SU-DHL-6 (cell line): ENCODE measurements around the gene SLC26A9.

ENCODE experiments used
- H2AFZ ChIP-seq: fragments of 200-600 bp; sonication (generic); 2 replicates; pipeline ENCODE4 v1.6.1; 2014; ENCODE audit warnings: low read depth, mild to moderate bottlenecking, moderate library complexity, mixed read lengths, antibody characterized with exemption, low read length; ENCODE audit not compliant: severe bottlenecking
- H3F3A ChIP-seq: fragments of 200-600 bp; shearing (Covaris generic); 2 replicates; pipeline ENCODE4 v1.6.0; 2016; ENCODE audit warnings: antibody characterized with exemption, mild to moderate bottlenecking; ENCODE audit not compliant: insufficient read depth
- H3K27ac ChIP-seq: fragments of 200-600 bp; sonication (generic); 2 replicates; pipeline ENCODE4 v1.5.1; 2016; ENCODE audit warnings: low read depth, mild to moderate bottlenecking, low read length, moderate library complexity, mixed read lengths
- H3K27me3 ChIP-seq: fragments of 200-600 bp; sonication (generic), shearing (Covaris generic); 2 replicates; pipeline ENCODE4 v1.6.0; 2014; ENCODE audit warnings: mild to moderate bottlenecking, low read length
- H3K36me3 ChIP-seq: fragments of 200-600 bp; sonication (generic); 2 replicates; pipeline ENCODE4 v1.6.1; 2014; ENCODE audit warnings: mild to moderate bottlenecking, low read length, mixed read lengths
- H3K4me2 ChIP-seq: fragments of 300-600, 200-600 bp; shearing (Covaris generic), sonication (generic); 2 replicates; pipeline ENCODE4 v1.6.0; 2014; ENCODE audit warnings: low read length, low read depth, mild to moderate bottlenecking; ENCODE audit not compliant: poor library complexity, severe bottlenecking
- H3K4me3 ChIP-seq: fragments of 200-600 bp; sonication (generic); 2 replicates; pipeline ENCODE4 v1.5.1; 2014; ENCODE audit warnings: antibody characterized with exemption, low read length, mild to moderate bottlenecking, mixed read lengths; ENCODE audit not compliant: insufficient read depth, poor library complexity, severe bottlenecking
- H3K79me2 ChIP-seq: fragments of 200-600 bp; sonication (generic); 2 replicates; pipeline ENCODE4 v1.6.1; 2014; ENCODE audit warnings: mild to moderate bottlenecking, low read length, moderate library complexity; ENCODE audit not compliant: insufficient read depth
- H3K9ac ChIP-seq: fragments of 200-600 bp; sonication (generic); 2 replicates; pipeline ENCODE4 v1.7.0; 2014; ENCODE audit warnings: mild to moderate bottlenecking, low read length
- H3K9me2 ChIP-seq: fragments of 200-600 bp; sonication (generic); replicated peaks from 2 replicates; pipeline ENCODE4 v1.6.1; 2014; ENCODE audit warnings: low read length; ENCODE audit not compliant: insufficient read depth
- H3K9me3 ChIP-seq: fragments of 200-600 bp; sonication (generic); 2 replicates; pipeline ENCODE4 v1.6.1; 2014; ENCODE audit warnings: low read length, mixed read lengths; ENCODE audit not compliant: insufficient read depth
- H4K20me1 ChIP-seq: fragments of 200-600 bp; sonication (generic); 2 replicates; pipeline ENCODE4 v1.6.1; 2014; ENCODE audit warnings: low read depth, mild to moderate bottlenecking, antibody characterized with exemption, low read length, moderate library complexity, mixed read lengths
- EZH2phosphoT487 ChIP-seq: fragments of 200-600 bp; sonication (generic), shearing (Covaris generic); conservative IDR thresholded peaks from 2 replicates; pipeline ENCODE4 v1.6.1; 2018; ENCODE audit warnings: mild to moderate bottlenecking, antibody characterized with exemption, low read length, moderate library complexity, mixed read lengths
- TF ChIP-seq, protein P1 (sequence below): fragments of 200-600 bp; sonication (generic); IDR thresholded peaks from one replicate; pipeline ENCODE4 v1.5.1; 2017; ENCODE audit warnings: antibody characterized with exemption, mild to moderate bottlenecking, low read length, moderate library complexity; ENCODE audit not compliant: insufficient read depth, poor library complexity, severe bottlenecking

SLC26A9 gene

DNA sequence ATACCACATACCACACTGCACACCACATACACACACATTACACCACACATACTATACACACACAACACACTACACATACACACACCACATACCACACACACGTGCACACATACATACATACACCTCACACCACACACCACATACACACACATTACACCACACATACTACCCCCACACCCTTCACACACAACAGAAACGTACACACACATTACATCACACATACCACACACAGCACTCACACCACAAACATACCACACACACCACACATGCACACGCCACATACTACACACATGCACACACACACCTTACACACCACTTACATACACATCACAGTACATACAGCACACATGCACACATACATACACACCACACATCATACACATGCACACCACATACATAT, 31.5 kb upstream of the SLC26A9 start:
- Histone ChIP-seq H3K79me2 (no peaks in the 10 kb centered on the region), H3K9me2 (no peaks in the 10 kb centered on the region), H4K20me1 (no peaks in the 10 kb centered on the region), H3K9ac (no peak overlapping the region), H3K27me3 (no peaks in the 10 kb centered on the region), H3K4me3 (no peak overlapping the region), H3K4me2 (no peak overlapping the region), H3K36me3 (no peaks in the 10 kb centered on the region), H3F3A (no peaks in the 10 kb centered on the region), H3K27ac (no peak overlapping the region), H2AFZ (no peak overlapping the region), H3K9me3 (no peaks in the 10 kb centered on the region)
- TF ChIP-seq EZH2phosphoT487 = no peak
- TF ChIP-seq, protein P1, sequence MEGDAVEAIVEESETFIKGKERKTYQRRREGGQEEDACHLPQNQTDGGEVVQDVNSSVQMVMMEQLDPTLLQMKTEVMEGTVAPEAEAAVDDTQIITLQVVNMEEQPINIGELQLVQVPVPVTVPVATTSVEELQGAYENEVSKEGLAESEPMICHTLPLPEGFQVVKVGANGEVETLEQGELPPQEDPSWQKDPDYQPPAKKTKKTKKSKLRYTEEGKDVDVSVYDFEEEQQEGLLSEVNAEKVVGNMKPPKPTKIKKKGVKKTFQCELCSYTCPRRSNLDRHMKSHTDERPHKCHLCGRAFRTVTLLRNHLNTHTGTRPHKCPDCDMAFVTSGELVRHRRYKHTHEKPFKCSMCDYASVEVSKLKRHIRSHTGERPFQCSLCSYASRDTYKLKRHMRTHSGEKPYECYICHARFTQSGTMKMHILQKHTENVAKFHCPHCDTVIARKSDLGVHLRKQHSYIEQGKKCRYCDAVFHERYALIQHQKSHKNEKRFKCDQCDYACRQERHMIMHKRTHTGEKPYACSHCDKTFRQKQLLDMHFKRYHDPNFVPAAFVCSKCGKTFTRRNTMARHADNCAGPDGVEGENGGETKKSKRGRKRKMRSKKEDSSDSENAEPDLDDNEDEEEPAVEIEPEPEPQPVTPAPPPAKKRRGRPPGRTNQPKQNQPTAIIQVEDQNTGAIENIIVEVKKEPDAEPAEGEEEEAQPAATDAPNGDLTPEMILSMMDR = no peak

DNA sequence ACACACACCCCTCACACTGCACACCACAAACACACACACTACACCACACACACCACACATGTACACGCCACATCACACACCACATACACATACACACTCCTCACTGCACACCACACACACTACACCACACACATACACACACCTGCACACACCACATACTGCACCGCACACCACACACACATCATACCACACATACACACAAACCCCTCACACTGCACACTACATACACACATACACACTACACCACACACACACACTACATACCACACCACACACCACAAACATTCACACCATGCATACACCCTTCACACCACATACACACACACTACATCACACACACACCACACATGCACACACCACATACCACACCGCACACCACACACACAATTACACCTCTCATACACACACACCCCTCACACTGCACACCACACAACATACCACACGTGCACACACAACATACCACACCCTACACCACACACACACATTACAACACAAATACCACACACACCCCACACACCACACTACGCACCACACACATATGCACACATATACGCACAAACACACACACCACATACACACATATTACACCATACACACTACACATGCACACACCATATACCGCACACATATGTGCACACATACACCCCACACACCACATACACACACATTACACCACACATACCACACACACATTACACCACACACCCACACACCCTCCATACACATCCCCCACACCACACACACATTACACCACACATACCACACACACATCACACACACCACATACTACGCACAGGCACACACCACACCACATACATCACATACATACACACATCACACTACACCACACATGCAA, 30.3 kb upstream of the SLC26A9 start:
- Histone ChIP-seq H3K79me2 (no peaks in the 10 kb centered on the region), H3K4me2 (no peak overlapping the region), H3K4me3 (no peak overlapping the region), H3K9me2 (no peaks in the 10 kb centered on the region), H4K20me1 (no peaks in the 10 kb centered on the region), H3F3A (no peaks in the 10 kb centered on the region), H3K27me3 (no peaks in the 10 kb centered on the region), H3K36me3 (no peaks in the 10 kb centered on the region), H3K27ac (no peak overlapping the region), H2AFZ (no peak overlapping the region), H3K9ac (no peak overlapping the region), H3K9me3 (no peaks in the 10 kb centered on the region)
- TF ChIP-seq, protein P1 = no peak
- TF ChIP-seq EZH2phosphoT487 = no peak

DNA sequence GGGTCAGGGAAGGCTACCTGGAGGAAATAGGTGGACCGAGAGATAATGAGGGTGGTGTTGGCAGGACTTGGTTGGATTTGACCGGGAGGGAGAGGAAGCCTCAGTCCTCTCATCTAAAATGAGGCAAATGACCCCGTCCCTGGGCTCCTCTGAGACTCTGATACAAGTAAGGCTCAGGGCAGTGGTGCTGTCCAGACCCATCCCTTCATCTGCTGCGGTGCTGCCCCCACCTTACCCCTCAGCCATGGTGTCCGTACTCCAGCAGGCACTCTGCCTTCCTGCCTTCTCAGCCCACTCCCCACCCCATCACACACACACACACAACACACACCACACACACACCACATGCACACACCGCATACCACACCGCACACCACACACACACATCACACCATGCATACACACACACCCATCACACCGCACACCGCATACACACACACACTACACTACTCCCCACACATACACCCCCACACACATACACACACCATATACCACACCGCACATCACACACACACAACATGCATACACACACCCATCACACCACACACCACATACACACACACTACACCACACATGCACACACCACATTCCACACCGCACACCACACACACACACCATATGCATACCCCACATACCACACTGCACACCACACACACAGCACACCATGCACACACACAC, 29.4 kb upstream of the SLC26A9 start:
- no peak overlapping the region for H3K4me3 ChIP-seq
- no peak for TF ChIP-seq EZH2phosphoT487
- TF ChIP-seq, protein P1 = no peak
- H3K27me3 ChIP-seq = no peaks in the 10 kb centered on the region
- H3K4me2 ChIP-seq = no peak overlapping the region
- no peak overlapping the region for H2AFZ ChIP-seq
- H3K36me3 ChIP-seq = no peaks in the 10 kb centered on the region
- H3K27ac ChIP-seq = no peak overlapping the region
- H3K9me3 ChIP-seq = no peaks in the 10 kb centered on the region
- no peaks in the 10 kb centered on the region for H3K79me2 ChIP-seq
- no peaks in the 10 kb centered on the region for H4K20me1 ChIP-seq
- H3F3A ChIP-seq = no peaks in the 10 kb centered on the region
- no peak overlapping the region for H3K9ac ChIP-seq
- no peaks in the 10 kb centered on the region for H3K9me2 ChIP-seq
